NCI-H460 (cell line): ENCODE results near the gene PPP4R3A. TPM values are rescaled to one million over a fixed set of nuclear protein-coding genes. Genes with fewer than 3 reads are reported as not detected.
"Not testable (repeated sequence)": the region's sequence is repeated elsewhere in the genome, so short reads cannot be mapped to it uniquely, and the experiment has no call there.

Source experiments
- DNase-seq: peaks from one replicate; pipeline ENCODE4 v3.0.0-alpha.2; 2016; ENCODE audit warnings: low read depth; ENCODE audit errors: extremely low read depth
- total RNA-seq: library from RNA; depleted of rRNA; stranded (reverse); fragments of >200 nt; shearing (Covaris generic); gene quantifications from 2 replicates; pipeline ENCODE4 v1.2.3, GENCODE V29; 2014

PPP4R3A gene
- total RNA-seq, 1 experiment from 2014 or later = 88.6 TPM

DNA sequence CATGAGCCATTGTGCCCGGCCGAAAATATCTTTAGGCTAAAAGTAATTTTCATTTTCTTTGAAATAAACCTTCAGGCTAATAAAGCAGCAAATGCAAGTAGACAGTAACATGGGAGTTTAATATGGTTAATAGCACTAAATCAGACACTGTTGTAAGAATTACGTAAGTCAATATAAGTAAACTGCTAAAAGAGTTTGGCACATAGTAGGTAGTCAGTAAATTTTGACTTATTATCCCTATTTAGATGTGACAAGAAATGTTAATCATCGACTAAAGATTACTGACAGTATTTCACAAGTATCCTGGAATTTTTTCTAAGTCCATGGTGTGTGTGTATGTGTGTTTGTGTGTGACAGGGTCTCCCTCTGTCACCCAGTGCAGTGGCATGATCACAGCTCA, 3.9 kb downstream of the PPP4R3A start:
- no peak for DNase-seq

DNA sequence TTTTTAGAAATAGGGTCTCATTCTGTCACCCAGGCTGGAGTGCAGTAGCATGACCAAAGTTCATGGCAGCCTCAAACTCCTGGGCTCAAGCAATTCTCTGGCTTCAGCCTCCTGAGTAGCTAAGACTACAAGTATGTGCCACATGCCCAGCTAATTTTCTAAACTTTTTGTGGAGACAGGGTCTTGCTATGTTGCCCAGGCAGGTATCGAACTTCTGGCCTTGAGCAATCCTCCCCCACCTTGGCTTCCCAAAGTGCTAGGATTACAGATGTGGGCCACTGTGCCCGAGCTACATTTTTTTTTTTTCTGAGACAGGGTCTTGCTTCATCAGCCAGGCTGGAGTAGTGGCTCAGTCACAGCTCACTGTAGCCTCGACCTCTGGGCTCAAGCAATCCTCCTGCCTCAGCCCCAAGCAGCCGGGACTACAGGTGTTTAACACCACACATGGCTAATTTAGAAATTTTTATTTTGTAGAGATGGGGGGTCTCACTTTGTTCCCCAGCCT, 7.1 kb downstream of the PPP4R3A start:
- DNase-seq = no peak

DNA sequence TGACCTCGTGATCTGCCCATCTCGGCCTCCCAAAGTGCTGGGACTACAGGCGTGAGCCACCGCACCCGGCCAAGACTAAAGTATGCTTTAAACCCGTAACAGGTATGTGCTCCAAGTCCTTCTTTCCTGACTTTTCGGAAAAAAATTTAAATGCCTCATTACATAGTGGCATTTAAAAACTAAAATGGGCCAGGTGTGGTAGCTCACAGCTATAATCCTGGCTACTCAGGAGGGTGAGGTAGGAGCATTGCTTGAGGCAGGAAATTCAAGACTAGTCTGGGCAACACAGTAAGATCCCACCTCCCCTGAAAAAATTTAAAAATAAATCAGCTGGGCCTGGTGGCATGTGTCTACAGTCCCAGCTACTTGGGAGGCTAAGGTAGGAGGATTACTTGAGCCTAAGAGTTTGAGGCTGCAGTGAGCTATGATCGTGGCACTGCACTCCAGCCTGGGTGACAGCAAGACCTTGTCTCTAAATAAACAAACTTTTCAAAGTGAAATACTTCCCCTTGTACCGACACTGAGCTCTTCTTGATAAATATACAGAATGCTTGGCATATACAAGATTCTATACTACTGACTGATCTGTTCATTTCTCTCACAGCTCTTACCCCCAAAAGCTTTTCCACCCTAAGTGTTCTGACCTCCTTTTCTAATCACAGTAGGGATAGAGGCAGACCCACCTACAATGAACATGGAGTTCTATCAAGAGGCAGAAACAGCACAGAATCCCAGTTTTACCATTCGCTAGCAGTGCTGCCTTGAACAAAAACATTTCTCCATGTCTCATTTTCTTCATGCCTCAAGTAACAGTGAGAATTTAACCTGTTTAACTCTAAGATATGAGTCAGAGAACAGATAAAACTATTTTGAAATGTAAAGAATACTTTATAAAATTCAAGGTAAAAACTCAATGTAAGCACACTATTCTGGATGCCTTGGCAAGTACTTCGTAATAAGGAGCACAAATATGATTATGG, 7.9 kb downstream of the PPP4R3A start:
- no peak for DNase-seq

DNA sequence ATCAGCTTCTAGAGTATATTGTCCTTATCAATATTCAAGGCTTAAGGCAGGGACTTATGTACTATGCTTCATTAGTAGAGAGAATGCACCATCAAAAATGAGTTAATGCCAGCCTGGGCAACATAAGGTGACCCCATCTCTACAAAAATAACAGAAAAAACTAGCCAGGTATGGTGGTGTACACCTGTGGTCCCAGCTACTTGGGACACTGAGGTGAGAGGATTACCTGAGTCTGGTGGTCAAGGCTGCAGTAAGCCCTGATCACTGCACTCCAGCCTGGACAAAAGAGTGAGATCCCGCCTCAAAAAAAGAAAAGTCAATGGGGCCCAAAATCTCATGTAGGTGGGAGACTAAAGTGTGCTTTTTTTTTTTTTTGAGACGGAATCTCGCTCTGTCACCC, 8.8 kb downstream of the PPP4R3A start:
- DNase-seq = no peak

DNA sequence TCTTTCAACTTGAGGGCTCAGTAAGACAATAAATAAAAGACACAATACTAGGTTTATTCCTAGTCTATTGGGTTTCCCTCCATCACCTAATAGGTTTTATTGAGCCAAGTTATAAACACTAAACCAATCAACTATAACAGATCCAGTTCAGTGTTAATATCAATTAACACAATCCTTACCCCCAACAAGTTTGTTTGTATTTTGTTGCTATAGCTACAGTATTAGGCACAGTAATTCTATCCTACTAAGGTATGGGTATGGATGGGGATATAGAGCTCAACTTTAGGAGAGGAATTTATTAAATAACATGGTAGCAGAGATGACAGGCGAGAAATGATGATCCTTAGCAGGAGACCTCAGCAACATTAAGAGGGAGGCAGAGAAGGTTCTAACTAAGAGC, 13.3 kb downstream of the PPP4R3A start:
- no peak for DNase-seq

DNA sequence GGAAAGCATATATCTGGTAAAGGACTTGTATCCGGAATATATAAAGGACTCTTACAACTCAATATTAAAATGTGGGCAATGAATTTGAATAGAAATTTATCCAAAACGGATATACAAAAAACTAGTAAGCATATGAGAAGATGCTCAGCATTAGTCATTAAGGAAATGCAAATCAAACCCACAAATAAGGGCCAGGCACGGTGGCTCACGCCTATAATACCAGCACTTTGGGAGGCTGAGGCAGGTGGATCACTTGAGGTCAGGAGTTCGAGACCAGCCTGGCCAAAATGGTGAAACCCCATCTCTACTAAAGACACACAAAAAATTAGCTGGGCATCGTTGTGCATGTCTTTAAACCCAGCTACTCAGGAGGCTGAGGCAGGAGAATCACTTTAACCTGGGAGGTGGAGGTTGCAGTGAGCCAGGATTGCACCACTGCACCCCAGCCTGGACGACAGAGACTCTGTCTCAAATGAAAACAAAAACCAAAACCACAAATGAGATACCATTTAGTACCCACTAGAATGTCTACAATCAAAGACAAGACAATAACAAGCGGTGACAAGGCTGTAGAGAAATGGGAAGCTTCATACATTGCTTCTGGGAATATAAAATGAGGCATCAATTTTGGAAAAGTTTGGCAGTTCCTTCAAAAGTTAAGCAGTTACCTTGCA, 15.6 kb downstream of the PPP4R3A start:
- not testable (repeated sequence) for DNase-seq

DNA sequence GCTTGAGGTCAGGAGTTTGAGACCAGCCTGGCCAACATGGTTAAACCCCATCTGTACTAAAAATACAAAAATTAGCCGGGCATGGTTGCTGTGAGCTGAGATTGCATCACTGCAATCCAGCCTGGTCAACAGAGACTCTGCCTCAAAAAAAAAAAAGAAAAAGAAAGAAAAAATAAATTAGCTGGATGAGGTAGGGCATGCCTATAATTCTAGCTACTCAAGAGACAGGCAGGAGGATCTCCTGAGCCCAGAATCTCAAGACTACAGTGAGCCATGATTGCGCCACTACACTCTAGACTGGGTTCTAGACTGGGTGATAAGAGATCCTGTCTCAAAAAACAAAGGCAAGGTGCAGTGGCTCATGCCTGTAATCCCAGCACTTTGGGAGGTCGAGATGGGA, 16.9 kb downstream of the PPP4R3A start:
- DNase-seq = no peak

DNA sequence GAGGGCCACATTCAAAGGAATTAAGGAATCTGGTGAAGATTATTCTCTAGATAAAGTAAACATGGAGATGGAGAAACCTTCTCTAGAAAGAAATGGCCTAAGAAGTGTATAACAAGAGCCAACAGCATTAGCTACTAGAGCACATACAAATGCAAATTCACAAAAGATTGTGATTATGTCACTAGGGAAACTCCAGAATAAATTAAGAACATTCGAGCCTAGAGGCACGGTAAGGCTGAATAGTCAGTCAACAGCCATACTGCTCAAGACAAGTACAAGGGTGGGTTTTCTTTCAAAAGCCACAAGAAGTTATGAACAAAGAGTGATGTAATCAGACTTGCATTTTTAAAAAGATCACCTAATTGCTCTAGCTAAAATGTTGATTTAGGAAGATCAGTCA, 25.4 kb downstream of the PPP4R3A start:
- DNase-seq = no peak

DNA sequence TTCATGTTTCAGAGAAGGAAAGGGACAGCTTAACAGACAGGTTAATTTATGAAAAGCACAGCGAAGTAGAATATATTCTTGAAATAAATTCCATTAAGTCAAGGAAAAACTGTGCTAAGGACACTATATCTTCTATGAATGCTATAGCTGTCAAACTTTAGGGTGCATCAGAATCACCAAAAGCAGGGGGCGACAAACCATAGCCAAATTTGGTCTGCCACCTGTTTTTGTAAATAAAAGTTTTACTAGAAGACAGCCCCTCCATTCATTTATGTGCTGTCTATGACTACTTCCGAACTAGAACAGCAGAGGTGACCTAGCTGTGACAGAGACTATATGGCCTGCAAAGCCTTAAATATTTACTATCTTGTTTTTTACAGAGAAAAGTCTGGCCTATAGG, 25.9 kb downstream of the PPP4R3A start:
- DNase-seq = no peak

DNA sequence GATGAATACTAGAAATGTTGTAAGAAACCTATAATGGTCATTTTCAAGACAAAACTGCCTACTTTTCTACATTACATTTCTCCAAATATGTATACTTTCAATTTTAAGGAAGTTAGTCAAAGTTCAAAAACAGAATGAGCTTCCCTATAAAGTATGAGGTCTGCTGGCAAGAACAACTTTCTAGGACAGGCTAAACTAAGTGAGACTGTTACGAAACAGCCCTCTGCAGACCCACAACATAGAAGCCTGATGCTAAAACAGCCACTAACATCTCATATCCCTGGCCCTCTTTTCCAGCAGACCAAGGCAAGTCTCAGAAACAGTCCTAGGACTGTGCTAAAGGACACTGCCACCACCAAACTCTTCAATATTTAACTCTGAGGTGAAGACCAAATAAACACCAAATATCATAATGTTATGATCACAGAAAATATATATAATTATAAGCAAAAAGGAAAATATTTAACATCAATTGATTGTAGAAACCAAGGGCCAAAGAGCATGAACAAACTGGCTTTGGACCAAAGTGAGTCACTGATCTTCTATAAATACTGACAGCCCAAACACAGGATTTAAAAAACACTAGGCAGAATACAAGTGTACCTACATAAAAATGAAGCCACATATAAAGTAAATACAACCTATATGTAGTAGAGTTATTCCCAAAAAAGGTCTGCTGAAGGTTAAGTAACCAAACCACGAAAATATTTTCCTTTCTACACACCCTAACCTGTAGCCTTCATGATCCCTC, 27.7 kb downstream of the PPP4R3A start:
- DNase-seq = no peak

DNA sequence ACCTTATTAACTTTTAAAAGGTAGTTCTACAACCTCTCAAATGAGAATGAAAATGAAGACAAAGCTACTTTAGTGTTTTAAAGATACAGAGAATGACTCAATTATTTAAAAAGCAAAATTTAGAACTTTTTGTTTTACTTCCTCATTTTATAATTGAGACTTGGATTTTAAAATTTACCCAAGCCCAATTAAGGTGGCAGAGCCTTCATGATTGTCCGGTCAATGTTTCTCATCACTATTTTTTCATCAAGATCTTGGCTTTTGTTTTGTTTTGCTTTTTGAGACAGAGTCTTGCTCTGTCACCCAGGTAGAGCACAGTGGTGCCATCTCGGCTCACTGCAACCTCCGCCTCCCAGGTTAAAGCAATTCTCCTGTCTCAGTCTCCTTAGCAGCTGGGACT, 32.7 kb downstream of the PPP4R3A start:
- DNase-seq = no peak

DNA sequence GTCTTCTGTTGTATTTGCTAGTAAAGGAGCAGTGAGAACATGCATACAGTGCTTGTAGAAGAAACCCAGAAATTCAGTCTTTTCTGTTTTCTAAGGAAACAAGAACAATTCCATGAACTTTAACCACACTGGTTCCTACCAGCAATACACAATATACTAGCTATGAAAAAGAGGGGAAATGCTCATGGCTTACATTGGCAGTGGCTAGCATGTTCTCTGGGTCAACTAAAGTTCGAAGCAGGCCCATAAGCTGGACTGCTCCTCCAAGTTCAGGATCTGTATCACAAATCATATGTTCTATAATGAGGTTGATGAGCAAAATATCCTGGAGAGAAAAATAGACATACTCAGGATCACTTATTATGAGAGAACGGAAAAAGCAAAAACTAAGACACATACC, 37.1 kb downstream of the PPP4R3A start:
- no peak for DNase-seq

DNA sequence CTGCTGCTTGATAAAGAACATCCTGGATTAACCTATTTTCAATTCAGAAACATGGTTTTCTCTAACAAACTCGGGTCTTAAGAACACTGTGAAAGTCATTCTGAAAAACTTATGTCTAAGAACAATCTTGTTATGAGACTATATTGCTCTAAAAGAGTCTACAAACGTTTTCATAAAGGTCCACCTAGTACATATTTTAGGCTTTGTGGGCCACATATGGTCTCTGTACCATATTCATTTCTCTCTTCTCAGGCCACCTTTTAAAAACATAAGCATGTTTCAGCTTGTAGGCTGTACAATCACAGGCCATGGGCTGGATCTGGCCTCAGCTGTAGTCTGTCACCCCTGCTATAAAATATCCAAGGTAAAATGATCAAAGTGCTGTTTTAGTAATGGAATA, 39.9 kb downstream of the PPP4R3A start:
- no peak for DNase-seq

DNA sequence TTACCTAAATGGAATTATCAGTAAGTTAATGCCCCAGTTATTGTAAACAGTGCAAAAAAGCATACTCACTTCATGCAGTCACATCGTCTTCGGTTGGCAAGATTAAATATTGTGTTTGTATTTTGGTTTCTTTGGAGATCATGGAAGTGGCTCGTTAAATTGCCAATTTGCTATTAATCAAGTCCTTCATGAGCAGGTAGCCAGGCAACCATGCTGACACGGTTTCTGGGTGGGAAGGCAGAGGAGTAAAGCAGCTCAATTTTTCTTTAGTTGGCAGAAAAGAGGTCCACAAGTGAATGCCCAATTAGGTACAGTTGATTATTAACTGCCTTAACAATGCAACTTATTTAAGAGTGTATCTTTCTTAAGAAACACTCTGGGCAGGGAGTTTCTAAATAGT, 43.9 kb downstream of the PPP4R3A start:
- DNase-seq = no peak

DNA sequence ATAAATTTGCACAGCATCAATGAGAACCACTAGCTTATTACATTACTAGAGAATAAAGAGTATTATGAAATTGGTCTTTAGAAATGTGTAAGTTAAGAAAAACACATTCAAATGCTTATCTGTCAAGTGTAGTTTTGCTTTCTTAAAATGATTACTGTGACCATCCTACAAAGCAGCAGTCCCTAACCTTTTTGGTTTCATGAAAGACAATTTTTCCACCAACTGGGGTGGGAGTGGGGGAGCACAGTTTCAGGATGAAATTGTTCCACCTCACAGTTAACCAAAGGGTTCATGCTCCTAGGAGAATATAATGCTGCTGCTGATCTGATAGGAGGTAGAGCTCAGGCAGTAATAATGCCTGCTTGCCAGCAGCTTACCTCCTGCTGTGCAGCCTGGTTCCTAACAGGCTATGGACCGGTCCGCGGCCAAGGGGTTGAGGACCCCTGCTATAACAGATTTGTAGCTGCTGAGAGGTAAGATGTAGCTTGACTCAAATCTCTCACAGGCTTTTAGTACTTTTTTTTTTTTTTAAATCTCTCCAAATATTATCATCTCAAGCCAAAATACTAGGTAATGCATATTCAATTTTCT, 45.4 kb downstream of the PPP4R3A start:
- no peak for DNase-seq

DNA sequence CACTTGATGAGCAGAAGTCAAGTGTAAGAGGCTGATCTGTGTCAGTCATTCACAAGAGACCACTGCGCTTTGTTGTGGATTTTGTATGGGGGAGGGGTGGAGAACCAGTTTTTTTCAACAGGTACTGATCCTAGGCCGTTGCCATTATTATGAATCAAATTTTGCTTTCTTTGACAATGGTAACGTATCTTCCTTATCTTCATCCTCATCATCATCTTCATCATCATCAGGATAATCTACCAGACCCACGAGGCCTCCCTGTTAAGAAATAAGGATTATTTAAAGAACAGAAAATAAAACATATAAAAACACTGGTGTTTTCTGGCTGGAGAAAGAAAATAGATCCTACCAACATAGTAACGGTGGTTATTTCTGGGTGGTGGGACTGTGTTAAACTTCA, 51.5 kb downstream of the PPP4R3A start:
- DNase-seq = no peak

DNA sequence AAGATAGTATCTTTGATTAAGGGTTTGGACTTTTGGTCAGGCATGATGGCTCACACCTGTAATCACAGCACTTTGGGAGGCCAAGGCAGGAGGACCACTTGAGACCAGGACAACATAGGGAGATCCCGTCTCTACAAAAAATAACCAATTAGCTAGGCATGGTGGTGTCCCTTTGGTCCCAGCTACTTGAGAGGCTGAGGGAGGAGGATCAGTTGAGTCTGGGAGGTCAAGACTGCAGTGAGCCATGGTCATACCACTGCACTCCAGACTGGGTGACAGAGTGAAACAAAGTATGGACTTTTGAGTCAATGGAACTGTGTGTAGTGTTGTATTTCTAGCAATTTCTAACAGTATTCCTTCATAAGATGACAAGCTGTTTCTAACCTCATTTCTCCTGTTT, 53.8 kb downstream of the PPP4R3A start:
- no peak for DNase-seq

DNA sequence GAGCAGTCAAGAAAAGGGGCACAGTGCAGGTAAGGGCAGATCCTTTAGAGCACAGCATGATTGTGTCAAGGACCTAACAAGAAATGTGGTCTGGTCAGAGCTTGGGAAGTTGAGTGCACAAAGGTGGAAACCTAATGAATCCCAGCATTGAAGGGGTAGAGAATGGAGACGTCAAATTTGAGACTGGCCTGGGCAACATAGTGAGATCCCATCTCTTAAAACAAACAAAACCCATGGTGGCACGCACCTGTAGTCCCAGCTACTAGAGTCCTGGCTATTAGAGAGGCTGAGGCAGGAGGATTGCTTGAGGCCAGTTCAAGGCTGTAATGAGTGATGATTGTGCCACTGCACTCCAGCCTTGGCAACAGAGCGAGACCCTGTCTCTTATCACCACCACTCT, 55.5 kb downstream of the PPP4R3A start:
- DNase-seq = no peak

DNA sequence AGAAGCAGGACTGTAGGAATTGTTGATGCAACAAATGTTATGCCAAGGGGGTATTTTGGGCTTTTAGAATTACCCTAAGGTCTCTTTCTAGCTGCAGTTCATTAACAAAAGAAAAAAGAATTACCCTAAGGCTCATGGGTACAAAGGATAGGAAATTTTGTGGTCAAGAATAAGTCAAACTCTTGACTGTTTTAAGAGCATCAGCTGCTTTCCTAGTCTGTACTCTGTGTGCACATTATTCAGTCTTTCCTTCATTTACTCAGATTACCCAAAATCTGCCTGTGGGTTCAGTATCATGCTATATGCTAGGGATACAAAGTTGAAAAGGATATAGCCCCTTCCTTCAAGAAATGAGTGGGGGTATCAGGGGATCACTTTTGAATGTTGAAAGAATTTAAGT, 56.0 kb downstream of the PPP4R3A start:
- DNase-seq = no peak

DNA sequence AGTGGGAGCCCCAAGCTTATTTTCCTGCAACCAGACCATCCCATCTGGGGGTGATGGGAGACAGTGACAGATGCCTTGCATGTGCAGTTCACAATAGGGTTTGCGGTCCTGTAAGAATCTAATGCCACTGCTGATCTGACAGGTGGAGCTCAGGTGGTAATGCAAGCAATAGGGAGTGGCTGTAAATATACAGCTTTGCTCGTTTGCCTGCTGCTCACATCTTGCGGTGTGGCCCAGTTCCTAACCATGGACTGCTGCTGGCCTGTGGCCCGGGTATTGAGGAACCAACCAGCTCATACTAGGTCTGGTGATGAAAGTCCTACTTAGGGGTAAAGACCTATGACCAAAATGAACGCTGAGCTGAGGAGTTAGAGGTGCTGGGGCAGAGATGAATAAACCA, 56.4 kb downstream of the PPP4R3A start:
- DNase-seq = no peak
